B cell (primary cell): ENCODE measurements around the gene HIVEP1. TPM values are rescaled to one million over a fixed set of nuclear protein-coding genes. Genes with fewer than 3 reads are reported as not detected.

Experiments
- ATAC-seq: fragments of 200-7000 bp; cut with Tn5 transposase; one replicate; pipeline ENCODE4 v1.10.0; 2021; ENCODE audit warnings: low read depth, mild to moderate bottlenecking, moderate number of reproducible peaks, moderate library complexity
- CTCF ChIA-PET: fragments of 350-600 bp; sonication (Branson Sonifier 250); formaldehyde crosslinking; loops from one replicate; lab custom pipeline; 2021; ENCODE audit warnings: antibody characterized with exemption, inconsistent platforms; lab: Charles Lee
- POLR2A ChIA-PET: fragments of 350-600 bp; sonication (Branson Sonifier 250); formaldehyde crosslinking; loops from one replicate; lab custom pipeline; 2021; ENCODE audit warnings: antibody characterized with exemption; lab: Charles Lee
- DNase-seq: peaks from one replicate; pipeline ENCODE4 v3.0.0; 2013
- H2AFZ ChIP-seq: 2 replicates; pipeline ENCODE4 v1.6.1; 2012; ENCODE audit warnings: mild to moderate bottlenecking, low read depth, low read length; ENCODE audit not compliant: insufficient read depth, poor library complexity, severe bottlenecking
- H3K27ac ChIP-seq, 2 donors: 1 replicate in 1 of 2; 2 replicates in 1 of 2; pipeline ENCODE4 v1.5.1; 2012 to 2013; ENCODE audit warnings: low read length in 2 of 2, mild to moderate bottlenecking in 2 of 2, moderate library complexity in 1 of 2
- H3K27me3 ChIP-seq, 4 experiments: fragments of 200-600 bp in 1 of 4; sonication (generic) in 1 of 4; replicated peaks in 1 of 4; 1 replicate in 2 of 4; 2 replicates in 2 of 4; pipeline versions ENCODE4 v1.6.1 to v1.7.0; 2013 to 2016; ENCODE audit warnings: low read length in 3 of 4, mild to moderate bottlenecking in 2 of 4, mixed read lengths in 1 of 4, moderate library complexity in 1 of 4; ENCODE audit not compliant: insufficient read depth in 4 of 4, control insufficient read depth in 3 of 4; ENCODE audit errors: control extremely low read depth in 1 of 4
- H3K36me3 ChIP-seq, 2 experiments: replicated peaks in 1 of 2; 1 replicate in 1 of 2; 2 replicates in 1 of 2; pipeline versions ENCODE4 v1.6.1 to v1.7.1; 2013; ENCODE audit warnings: low read length in 1 of 2; ENCODE audit not compliant: insufficient read depth in 2 of 2, control insufficient read depth in 1 of 2; ENCODE audit errors: control extremely low read depth in 1 of 2, extremely low read depth in 1 of 2
- H3K4me1 ChIP-seq, 2 donors: fragments of 200-600 bp in 1 of 2; sonication (generic) in 1 of 2; 1 replicate in 1 of 2; 2 replicates in 1 of 2; pipeline versions ENCODE4 v1.5.1 to v1.6.1; 2013 to 2017; ENCODE audit warnings: low read length in 2 of 2; ENCODE audit not compliant: control insufficient read depth in 2 of 2, insufficient read depth in 2 of 2
- H3K4me2 ChIP-seq: replicated peaks from 2 replicates; pipeline ENCODE3; 2012; ENCODE audit warnings: mild to moderate bottlenecking, low read depth, low read length; ENCODE audit not compliant: poor library complexity, severe bottlenecking
- H3K4me3 ChIP-seq, 5 experiments: fragments of 200-600 bp in 1 of 5; sonication (generic) in 1 of 5; 1 replicate in 3 of 5; 2 replicates in 2 of 5; pipeline versions ENCODE4 v1.5.1 to v1.7.0; 2011 to 2016; ENCODE audit warnings: low read length in 4 of 5, mild to moderate bottlenecking in 4 of 5, low read depth in 2 of 5, control low read depth in 1 of 5, moderate library complexity in 1 of 5; ENCODE audit not compliant: insufficient read depth in 1 of 5; ENCODE audit errors: control extremely low read depth in 1 of 5, extremely low read depth in 1 of 5
- H3K79me2 ChIP-seq: fragments of 200-600 bp; sonication (generic); one replicate; pipeline ENCODE4 v1.6.0; 2016; ENCODE audit warnings: low read length; ENCODE audit not compliant: control insufficient read depth, insufficient read depth
- H3K9ac ChIP-seq: fragments of 200-600 bp; sonication (generic); 2 replicates; pipeline ENCODE4 v1.6.1; 2017; ENCODE audit warnings: mild to moderate bottlenecking, low read length, moderate library complexity
- H3K9me3 ChIP-seq, 3 donors: one replicate each; pipeline versions ENCODE4 v1.6.1 to v1.7.1; 2013; ENCODE audit warnings: low read length in 2 of 3; ENCODE audit not compliant: control insufficient read depth in 2 of 3, insufficient read depth in 1 of 3; ENCODE audit errors: control extremely low read depth in 1 of 3
- H4K20me1 ChIP-seq: 2 replicates; pipeline ENCODE4 v1.6.0; 2012; ENCODE audit warnings: mild to moderate bottlenecking, low read length; ENCODE audit not compliant: insufficient read depth, control insufficient read depth, poor library complexity, severe bottlenecking
- H3K27ac Mint-ChIP-seq: one replicate; pipeline ENCODE4 v1.8.0; 2021; ENCODE audit warnings: mixed read lengths
- H3K27me3 Mint-ChIP-seq: one replicate; pipeline ENCODE4 v1.8.0; 2021; ENCODE audit warnings: mixed read lengths
- H3K4me1 Mint-ChIP-seq: one replicate; pipeline ENCODE4 v1.8.0; 2021; ENCODE audit warnings: mixed read lengths
- H3K4me3 Mint-ChIP-seq: one replicate; pipeline ENCODE4 v1.8.0; 2021; ENCODE audit warnings: mixed read lengths
- H3K9me3 Mint-ChIP-seq: one replicate; pipeline ENCODE4 v1.8.0; 2022; ENCODE audit warnings: mixed read lengths; ENCODE audit not compliant: insufficient read depth
- CTCF ChIP-seq: fragments of 200-600 bp; IDR thresholded peaks from one replicate; pipeline ENCODE4 v1.8.0; 2022; ENCODE audit warnings: antibody characterized with exemption, mild to moderate bottlenecking
- EZH2 ChIP-seq: IDR thresholded peaks from 2 replicates; pipeline ENCODE4 v1.6.1; 2012; ENCODE audit warnings: borderline replicate concordance, low read depth, mild to moderate bottlenecking, moderate library complexity, low read length; ENCODE audit not compliant: insufficient read depth, poor library complexity, severe bottlenecking
- WGBS: methylation state at CpG from one replicate; pipeline ENCODE4 v1.1.5; 2013; ENCODE audit warnings: missing lambda C conversion rate; ENCODE audit not compliant: insufficient coverage; 5-methylcytosine and 5-hydroxymethylcytosine counted together
- intact Hi-C: fragments of 100-400 bp; cut with micrococcal nuclease; formaldehyde crosslinking; loops from one replicate; pipeline ENCODE4 v1.10.0; 2022
- polyA plus RNA-seq: library from polyadenylated mRNA; depleted of rRNA; stranded (reverse); fragments of >200 nt; gene quantifications from 2 replicates; pipeline ENCODE4 v1.2.3, GENCODE V29; 2012
- total RNA-seq, 2 donors: library from RNA; stranded (reverse); fragments of 120-200 nt in 1 of 2; gene quantifications; 1 replicate in 1 of 2; 2 replicates in 1 of 2; pipeline versions ENCODE4 v1.2.3 to v1.2.4, GENCODE V29; 2013 to 2022

The HIVEP1 gene
- total and polyA plus RNA-seq, 2 donors (not counting 1 experiment from before 2014, with no cell fraction given) = 11.3 to 96.5 TPM

- peaks cover 0 to 12% of the 10 kb centered on the region in 2 experiments for H3K36me3 ChIP-seq
- no peak overlapping the region for H3K4me3 Mint-ChIP-seq
- H3K9me3 Mint-ChIP-seq = no peaks in the 10 kb centered on the region
- H3K27me3 ChIP-seq = no peaks in the 10 kb centered on the region
- H3K27ac ChIP-seq = no peak overlapping the region
- WGBS = no CpG with 5 or more reads among the region's 4 CpGs
- no peak for TF ChIP-seq CTCF
- TF ChIP-seq EZH2 = no peak
- H4K20me1 ChIP-seq = no peaks in the 10 kb centered on the region
- H3K27ac Mint-ChIP-seq = no peak overlapping the region
- no peak overlapping the region for H2AFZ ChIP-seq
- H3K4me1 Mint-ChIP-seq = peaks cover 12% of the 10 kb centered on the region
- ChIA-PET POLR2A (no interaction called here), CTCF (no interaction called here)
- ATAC-seq (no peak), DNase-seq (no peak)
- no peaks in the 10 kb centered on the region for H3K4me1 ChIP-seq
- H3K4me2 ChIP-seq = no peak overlapping the region
- intact Hi-C loops = no loop called here
- H3K79me2 ChIP-seq = no peaks in the 10 kb centered on the region
- H3K27me3 Mint-ChIP-seq = no peaks in the 10 kb centered on the region
- no peak overlapping the region for H3K9ac ChIP-seq
- no peaks in the 10 kb centered on the region for H3K9me3 ChIP-seq
- H3K4me3 ChIP-seq = no peak overlapping the region
Measured at GRCh38 chr6:12132351-12133222, 120.5 kb downstream of the HIVEP1 start.

GRCh38 chr6:12134581-12134980 lies 122.5 kb downstream of the HIVEP1 start:
- H3K4me1 ChIP-seq = no peaks in the 10 kb centered on the region
- Mint-ChIP-seq H3K9me3 (no peaks in the 10 kb centered on the region), H3K27ac (no peak overlapping the region), H3K4me3 (no peak overlapping the region), H3K27me3 (no peaks in the 10 kb centered on the region), H3K4me1 (peaks cover 12% of the 10 kb centered on the region)
- DNase-seq = no peak
- ATAC-seq = no peak
- no peak overlapping the region for H2AFZ ChIP-seq
- H3K9ac ChIP-seq = no peak overlapping the region
- intact Hi-C loops = no loop called here
- H3K36me3 ChIP-seq = peaks cover 4 to 23% of the 10 kb centered on the region in 2 experiments
- no CpG with 5 or more reads among the region's 1 CpG for WGBS
- no peaks in the 10 kb centered on the region for H3K79me2 ChIP-seq
- ChIA-PET POLR2A (no interaction called here), CTCF (no interaction called here)
- H3K9me3 ChIP-seq = peaks cover 0 to under 1% (median 0%) of the 10 kb centered on the region in 3 donors
- H3K4me2 ChIP-seq = no peak overlapping the region
- TF ChIP-seq EZH2 = no peak
- TF ChIP-seq CTCF = no peak
- no peaks in the 10 kb centered on the region for H3K27me3 ChIP-seq
- no peaks in the 10 kb centered on the region for H4K20me1 ChIP-seq
- no peak overlapping the region for H3K27ac ChIP-seq
- no peak overlapping the region for H3K4me3 ChIP-seq
